Measurements from ENCODE around the gene PHKB.
"Not testable (repeated sequence)": the region's sequence is repeated elsewhere in the genome, so short reads cannot be mapped to it uniquely, and the experiment has no call there.

The PHKB gene

GRCh38 chr16:47504599-47504998, 43.5 kb downstream of the PHKB start:
- FAIRE-seq, result no peak
- no peak for DNase-seq (ENCODE audit: low spot score)

- FAIRE-seq (no peak), DNase-seq (ENCODE audit: low spot score) (no peak)
These were observed 45.7 kb downstream of the PHKB start for GRCh38 chr16:47506800-47507199.

- DNase-seq (ENCODE audit: low spot score), result no peak
These were observed 46.6 kb downstream of the PHKB start for GRCh38 chr16:47507701-47508100.

GRCh38 chr16:47511882-47512281, 50.8 kb downstream of the PHKB start:
- no peak for DNase-seq (ENCODE audit: low spot score)
- FAIRE-seq, result no peak

More at GRCh38 chr16:47507701-47508100, 46.6 kb downstream of the PHKB start:
- no peak for FAIRE-seq

GRCh38 chr16:47519037-47519436, 57.9 kb downstream of the PHKB start:
- DNase-seq (ENCODE audit: low spot score) (no peak), FAIRE-seq (no peak)

- DNase-seq (ENCODE audit: low spot score) (no peak), FAIRE-seq (no peak)
These were observed 58.4 kb downstream of the PHKB start for GRCh38 chr16:47519546-47519945.

GRCh38 chr16:47519996-47520679, 59.0 kb downstream of the PHKB start:
- FAIRE-seq, result no peak
- DNase-seq (ENCODE audit: low spot score), result no peak

GRCh38 chr16:47523342-47524006, 62.3 kb downstream of the PHKB start:
- no peak for FAIRE-seq

GRCh38 chr16:47524007-47524405, 62.9 kb downstream of the PHKB start:
- FAIRE-seq (no peak), DNase-seq (ENCODE audit: low spot score) (no peak)

More at GRCh38 chr16:47523342-47524006, 62.3 kb downstream of the PHKB start:
- DNase-seq (ENCODE audit: low spot score), result no peak

GRCh38 chr16:47528431-47528830, 67.3 kb downstream of the PHKB start:
- FAIRE-seq (no peak), DNase-seq (ENCODE audit: low spot score) (no peak)

GRCh38 chr16:47533744-47534292, 72.7 kb downstream of the PHKB start:
- DNase-seq (ENCODE audit: low spot score) (no peak), FAIRE-seq (no peak)

GRCh38 chr16:47538472-47538871, 77.3 kb downstream of the PHKB start:
- no peak for FAIRE-seq
- DNase-seq (ENCODE audit: low spot score), result no peak

- not testable (repeated sequence) for FAIRE-seq; DNase-seq (ENCODE audit: low spot score)
These were observed 78.9 kb downstream of the PHKB start for GRCh38 chr16:47539707-47540670.

- not testable (repeated sequence) for DNase-seq (ENCODE audit: low spot score); FAIRE-seq
These were observed 80.0 kb downstream of the PHKB start for GRCh38 chr16:47541135-47541534.

GRCh38 chr16:47544255-47544654, 83.1 kb downstream of the PHKB start:
- not testable (repeated sequence) for FAIRE-seq; DNase-seq (ENCODE audit: low spot score)

- not testable (repeated sequence) for FAIRE-seq; DNase-seq (ENCODE audit: low spot score)
These were observed 90.1 kb downstream of the PHKB start for GRCh38 chr16:47551185-47551584.

- not testable (repeated sequence) for DNase-seq (ENCODE audit: low spot score); FAIRE-seq
These were observed 90.6 kb downstream of the PHKB start for GRCh38 chr16:47551767-47552166.

- DNase-seq (ENCODE audit: low spot score) (no peak), FAIRE-seq (no peak)
These were observed 92.9 kb downstream of the PHKB start for GRCh38 chr16:47553853-47554564.

- not testable (repeated sequence) for FAIRE-seq; DNase-seq (ENCODE audit: low spot score)
These were observed 93.5 kb downstream of the PHKB start for GRCh38 chr16:47554587-47554986.

- DNase-seq (ENCODE audit: low spot score), result no peak
- no peak for FAIRE-seq
These were observed 100.2 kb downstream of the PHKB start for GRCh38 chr16:47561286-47561685.

GRCh38 chr16:47562366-47562765, 101.2 kb downstream of the PHKB start:
- no peak for FAIRE-seq
- DNase-seq (ENCODE audit: low spot score), result no peak
